Measurements from ENCODE around the gene DDI1.

Gene DDI1

GRCh38 chr11:104036588-104036987 lies at the start of gene DDI1:
Gene DDI1, plus strand, starts transcription at chr11:104036640. Its CDS starts 183 bp downstream, at chr11:104036823.
- Histone ChIP-seq H3K27ac (ENCODE audit: low read depth, low read length) (no peak within 1 kb of the TSS), H3K27me3 (ENCODE audit: control insufficient read depth in 1 of 2, insufficient read depth in 2 of 2, low read length in 2 of 2) (no peaks in the 10 kb centered on the region), H3K4me1 (ENCODE audit: insufficient read depth, low read length) (no peaks in the 10 kb centered on the region), H3K4me3 (ENCODE audit: low read depth in 1 of 2, low read length in 2 of 2) (no peak within 1 kb of the TSS), H3K9ac (ENCODE audit: low read length) (no peak within 1 kb of the TSS), H3K36me3 (ENCODE audit: insufficient read depth, low read length) (no peaks in the 10 kb centered on the region), H3K9me3 (ENCODE audit: low read length) (no peaks in the 10 kb centered on the region)

- Histone ChIP-seq H3K9me3 (ENCODE audit: low read length) (no peaks in the 10 kb centered on the region), H3K4me3 (ENCODE audit: low read depth in 1 of 2, low read length in 2 of 2) (no peak overlapping the region), H3K36me3 (ENCODE audit: insufficient read depth, low read length) (no peaks in the 10 kb centered on the region), H3K9ac (ENCODE audit: low read length) (no peak overlapping the region), H3K27ac (ENCODE audit: low read depth, low read length) (no peak overlapping the region), H3K27me3 (ENCODE audit: control insufficient read depth in 1 of 2, insufficient read depth in 2 of 2, low read length in 2 of 2) (no peaks in the 10 kb centered on the region), H3K4me1 (ENCODE audit: insufficient read depth, low read length) (no peaks in the 10 kb centered on the region)
Measured at GRCh38 chr11:103987629-103988594, 48.5 kb upstream of the DDI1 start.

- H3K4me3 ChIP-seq (ENCODE audit: low read depth in 1 of 2, low read length in 2 of 2) = no peak overlapping the region
- H3K27me3 ChIP-seq (ENCODE audit: control insufficient read depth in 1 of 2, insufficient read depth in 2 of 2, low read length in 2 of 2) = no peaks in the 10 kb centered on the region
- no peaks in the 10 kb centered on the region for H3K9me3 ChIP-seq (ENCODE audit: low read length)
- peaks cover 5% of the 10 kb centered on the region for H3K4me1 ChIP-seq (ENCODE audit: insufficient read depth, low read length)
- H3K27ac ChIP-seq (ENCODE audit: low read depth, low read length) = no peak overlapping the region
- no peak overlapping the region for H3K9ac ChIP-seq (ENCODE audit: low read length)
- no peaks in the 10 kb centered on the region for H3K36me3 ChIP-seq (ENCODE audit: insufficient read depth, low read length)
Measured at GRCh38 chr11:103988595-103988969, 47.9 kb upstream of the DDI1 start.

DNA sequence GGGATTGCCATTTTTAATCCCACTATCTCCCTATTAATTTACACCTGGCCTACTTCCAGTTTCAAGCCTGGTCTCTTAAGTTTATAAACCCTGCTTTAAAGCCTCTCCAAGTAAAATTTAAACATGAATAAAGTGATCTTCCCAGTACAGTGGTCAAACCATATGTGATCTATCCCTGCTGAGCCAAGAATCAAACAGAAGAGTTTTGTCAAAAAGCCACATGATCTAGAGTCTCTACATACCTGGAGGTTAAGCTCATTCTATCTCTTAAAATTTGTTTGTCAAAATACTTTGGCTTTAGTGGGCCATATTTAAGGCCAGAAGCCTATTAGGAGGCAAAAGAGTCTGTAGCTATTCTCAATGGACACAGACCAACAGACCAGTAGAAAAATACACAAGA lies 42.9 kb upstream of the DDI1 start:
- no peaks in the 10 kb centered on the region for H3K36me3 ChIP-seq (ENCODE audit: insufficient read depth, low read length)
- H3K4me3 ChIP-seq (ENCODE audit: low read depth in 1 of 2, low read length in 2 of 2) = no peak overlapping the region
- no peaks in the 10 kb centered on the region for H3K27me3 ChIP-seq (ENCODE audit: control insufficient read depth in 1 of 2, insufficient read depth in 2 of 2, low read length in 2 of 2)
- H3K27ac ChIP-seq (ENCODE audit: low read depth, low read length) = no peak overlapping the region
- no peak overlapping the region for H3K9ac ChIP-seq (ENCODE audit: low read length)
- peaks cover 6% of the 10 kb centered on the region for H3K4me1 ChIP-seq (ENCODE audit: insufficient read depth, low read length)
- H3K9me3 ChIP-seq (ENCODE audit: low read length) = no peaks in the 10 kb centered on the region

GRCh38 chr11:103994094-103994493 lies 42.3 kb upstream of the DDI1 start:
- no peak overlapping the region for H3K9ac ChIP-seq (ENCODE audit: low read length)
- H3K4me1 ChIP-seq (ENCODE audit: insufficient read depth, low read length) = peaks cover 6% of the 10 kb centered on the region
- H3K4me3 ChIP-seq (ENCODE audit: low read depth in 1 of 2, low read length in 2 of 2) = no peak overlapping the region
- H3K27me3 ChIP-seq (ENCODE audit: control insufficient read depth in 1 of 2, insufficient read depth in 2 of 2, low read length in 2 of 2) = no peaks in the 10 kb centered on the region
- no peak overlapping the region for H3K27ac ChIP-seq (ENCODE audit: low read depth, low read length)
- no peaks in the 10 kb centered on the region for H3K36me3 ChIP-seq (ENCODE audit: insufficient read depth, low read length)
- no peaks in the 10 kb centered on the region for H3K9me3 ChIP-seq (ENCODE audit: low read length)

- Histone ChIP-seq H3K27ac (ENCODE audit: low read depth, low read length) (no peak overlapping the region), H3K4me1 (ENCODE audit: insufficient read depth, low read length) (peaks cover 6% of the 10 kb centered on the region), H3K27me3 (ENCODE audit: control insufficient read depth in 1 of 2, insufficient read depth in 2 of 2, low read length in 2 of 2) (no peaks in the 10 kb centered on the region), H3K4me3 (ENCODE audit: low read depth in 1 of 2, low read length in 2 of 2) (no peak overlapping the region), H3K9me3 (ENCODE audit: low read length) (no peaks in the 10 kb centered on the region), H3K9ac (ENCODE audit: low read length) (no peak overlapping the region), H3K36me3 (ENCODE audit: insufficient read depth, low read length) (no peaks in the 10 kb centered on the region)
Measured at GRCh38 chr11:103994518-103994917, 41.9 kb upstream of the DDI1 start.

GRCh38 chr11:103995896-103996295 lies 40.5 kb upstream of the DDI1 start:
- Histone ChIP-seq H3K4me3 (ENCODE audit: low read depth in 1 of 2, low read length in 2 of 2) (no peak overlapping the region), H3K4me1 (ENCODE audit: insufficient read depth, low read length) (peaks cover 6% of the 10 kb centered on the region), H3K27ac (ENCODE audit: low read depth, low read length) (no peak overlapping the region), H3K9me3 (ENCODE audit: low read length) (no peaks in the 10 kb centered on the region), H3K27me3 (ENCODE audit: control insufficient read depth in 1 of 2, insufficient read depth in 2 of 2, low read length in 2 of 2) (no peaks in the 10 kb centered on the region), H3K36me3 (ENCODE audit: insufficient read depth, low read length) (no peaks in the 10 kb centered on the region), H3K9ac (ENCODE audit: low read length) (no peak overlapping the region)

GRCh38 chr11:103997082-103997481 lies 39.4 kb upstream of the DDI1 start:
- Histone ChIP-seq H3K9ac (ENCODE audit: low read length) (no peak overlapping the region), H3K4me1 (ENCODE audit: insufficient read depth, low read length) (peaks cover 6% of the 10 kb centered on the region), H3K27ac (ENCODE audit: low read depth, low read length) (no peak overlapping the region), H3K36me3 (ENCODE audit: insufficient read depth, low read length) (no peaks in the 10 kb centered on the region), H3K4me3 (ENCODE audit: low read depth in 1 of 2, low read length in 2 of 2) (no peak overlapping the region), H3K27me3 (ENCODE audit: control insufficient read depth in 1 of 2, insufficient read depth in 2 of 2, low read length in 2 of 2) (no peaks in the 10 kb centered on the region), H3K9me3 (ENCODE audit: low read length) (no peaks in the 10 kb centered on the region)

- H3K27me3 ChIP-seq (ENCODE audit: control insufficient read depth in 1 of 2, insufficient read depth in 2 of 2, low read length in 2 of 2) = no peaks in the 10 kb centered on the region
- no peaks in the 10 kb centered on the region for H3K36me3 ChIP-seq (ENCODE audit: insufficient read depth, low read length)
- H3K4me1 ChIP-seq (ENCODE audit: insufficient read depth, low read length) = no peaks in the 10 kb centered on the region
- no peak overlapping the region for H3K27ac ChIP-seq (ENCODE audit: low read depth, low read length)
- no peak overlapping the region for H3K9ac ChIP-seq (ENCODE audit: low read length)
- no peak overlapping the region for H3K4me3 ChIP-seq (ENCODE audit: low read depth in 1 of 2, low read length in 2 of 2)
- H3K9me3 ChIP-seq (ENCODE audit: low read length) = no peaks in the 10 kb centered on the region
Measured at GRCh38 chr11:103998826-103999508, 37.5 kb upstream of the DDI1 start.

DNA sequence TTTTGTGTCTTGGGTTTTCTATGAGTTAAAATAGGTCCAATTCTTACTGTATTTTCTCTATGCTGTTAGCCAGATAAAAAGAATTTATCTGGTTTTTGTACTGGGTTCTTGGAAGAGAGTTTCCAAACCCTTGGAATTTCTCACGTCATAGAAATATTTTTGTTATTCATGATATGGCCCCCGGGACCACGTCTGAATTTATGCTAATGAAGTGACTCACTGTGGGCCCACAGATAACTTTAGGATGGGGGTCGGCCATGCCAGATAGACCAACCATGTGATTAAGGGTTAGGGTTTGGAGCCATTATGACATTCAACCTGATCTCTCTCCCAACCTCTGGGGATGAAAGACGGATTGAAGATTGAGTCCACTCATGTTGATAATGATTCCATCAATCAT lies 35.6 kb upstream of the DDI1 start:
- Histone ChIP-seq H3K27me3 (ENCODE audit: control insufficient read depth in 1 of 2, insufficient read depth in 2 of 2, low read length in 2 of 2) (no peaks in the 10 kb centered on the region), H3K4me3 (ENCODE audit: low read depth in 1 of 2, low read length in 2 of 2) (no peak overlapping the region), H3K4me1 (ENCODE audit: insufficient read depth, low read length) (peaks cover 6% of the 10 kb centered on the region), H3K36me3 (ENCODE audit: insufficient read depth, low read length) (no peaks in the 10 kb centered on the region), H3K27ac (ENCODE audit: low read depth, low read length) (no peak overlapping the region), H3K9ac (ENCODE audit: low read length) (no peak overlapping the region), H3K9me3 (ENCODE audit: low read length) (no peaks in the 10 kb centered on the region)

DNA sequence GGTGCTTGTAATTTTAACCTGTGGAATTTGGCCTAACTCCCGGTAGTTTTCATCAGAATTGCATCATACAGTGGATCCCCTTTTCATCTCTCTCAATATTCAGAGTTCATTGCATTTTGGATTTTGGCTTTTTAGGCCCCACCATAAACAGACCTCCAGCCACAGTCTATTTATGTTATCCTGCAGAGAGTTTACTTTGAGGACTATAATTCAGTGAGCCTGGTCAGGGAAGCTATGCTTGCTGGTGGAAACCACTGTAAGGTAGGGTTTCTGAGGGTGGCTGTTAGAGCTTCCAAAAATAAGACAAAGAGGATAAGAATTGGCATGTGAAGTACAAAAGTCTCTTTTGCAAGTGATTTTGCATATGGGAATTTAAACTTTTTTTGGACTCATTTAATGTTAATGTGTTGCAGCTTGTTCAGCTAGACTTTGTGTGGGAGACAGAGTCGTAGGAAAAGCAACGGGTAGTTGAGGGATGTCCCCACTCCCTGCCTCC lies 34.8 kb upstream of the DDI1 start:
- no peaks in the 10 kb centered on the region for H3K27me3 ChIP-seq (ENCODE audit: control insufficient read depth in 1 of 2, insufficient read depth in 2 of 2, low read length in 2 of 2)
- peaks cover 6% of the 10 kb centered on the region for H3K4me1 ChIP-seq (ENCODE audit: insufficient read depth, low read length)
- H3K9ac ChIP-seq (ENCODE audit: low read length) = no peak overlapping the region
- no peak overlapping the region for H3K4me3 ChIP-seq (ENCODE audit: low read depth in 1 of 2, low read length in 2 of 2)
- H3K36me3 ChIP-seq (ENCODE audit: insufficient read depth, low read length) = no peaks in the 10 kb centered on the region
- no peaks in the 10 kb centered on the region for H3K9me3 ChIP-seq (ENCODE audit: low read length)
- no peak overlapping the region for H3K27ac ChIP-seq (ENCODE audit: low read depth, low read length)

All from muscle layer of colon (tissue), 2 donors.